Measurements from ENCODE around the gene TPM4.

DNA sequence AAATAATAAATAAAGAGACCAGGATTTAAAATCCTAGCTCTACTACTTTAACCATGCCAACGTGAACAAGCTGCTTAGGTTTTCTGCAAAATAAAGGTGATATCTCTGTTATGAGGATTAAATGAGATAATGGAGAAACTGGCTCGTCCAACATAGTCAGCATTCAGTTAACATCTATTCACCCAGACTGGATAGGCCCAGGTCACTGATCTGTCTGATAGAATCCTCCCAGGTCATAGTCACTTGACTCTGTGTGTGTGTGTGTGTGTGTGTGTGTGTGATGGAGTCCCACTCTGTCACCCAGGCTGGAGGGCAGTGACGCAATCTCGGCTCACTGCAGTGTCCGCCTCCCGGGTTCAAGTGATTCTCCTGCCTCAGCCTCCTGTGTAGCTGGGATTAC is 22.5 kb downstream of the TPM4 start:
- TF ChIP-seq, protein P1, sequence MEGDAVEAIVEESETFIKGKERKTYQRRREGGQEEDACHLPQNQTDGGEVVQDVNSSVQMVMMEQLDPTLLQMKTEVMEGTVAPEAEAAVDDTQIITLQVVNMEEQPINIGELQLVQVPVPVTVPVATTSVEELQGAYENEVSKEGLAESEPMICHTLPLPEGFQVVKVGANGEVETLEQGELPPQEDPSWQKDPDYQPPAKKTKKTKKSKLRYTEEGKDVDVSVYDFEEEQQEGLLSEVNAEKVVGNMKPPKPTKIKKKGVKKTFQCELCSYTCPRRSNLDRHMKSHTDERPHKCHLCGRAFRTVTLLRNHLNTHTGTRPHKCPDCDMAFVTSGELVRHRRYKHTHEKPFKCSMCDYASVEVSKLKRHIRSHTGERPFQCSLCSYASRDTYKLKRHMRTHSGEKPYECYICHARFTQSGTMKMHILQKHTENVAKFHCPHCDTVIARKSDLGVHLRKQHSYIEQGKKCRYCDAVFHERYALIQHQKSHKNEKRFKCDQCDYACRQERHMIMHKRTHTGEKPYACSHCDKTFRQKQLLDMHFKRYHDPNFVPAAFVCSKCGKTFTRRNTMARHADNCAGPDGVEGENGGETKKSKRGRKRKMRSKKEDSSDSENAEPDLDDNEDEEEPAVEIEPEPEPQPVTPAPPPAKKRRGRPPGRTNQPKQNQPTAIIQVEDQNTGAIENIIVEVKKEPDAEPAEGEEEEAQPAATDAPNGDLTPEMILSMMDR (IDR thresholded peaks at IDR 0.05), result no peak
- TF ChIP-seq EZH2 (IDR thresholded peaks at IDR 0.05; ENCODE audit: borderline replicate concordance, insufficient read depth, low read depth, low read length, poor library complexity, severe bottlenecking), result no peak
